K562 (cell line): ENCODE measurements around the gene UNC13C.

Experiments
- ARID3A ChIP-seq: IDR thresholded peaks from 2 replicates; pipeline ENCODE4 v1.6.1; 2012; ENCODE audit warnings: low read depth, low read length, improper control_type of control experiment, borderline replicate concordance
- CTCF ChIP-seq, 3 experiments: IDR thresholded peaks in 2 of 3; conservative IDR thresholded peaks in 1 of 3; 2 replicates each; pipeline ENCODE4 v1.5.1; 2011 to 2012; ENCODE audit warnings: low read length in 3 of 3, mild to moderate bottlenecking in 3 of 3, control low read depth in 2 of 3, improper control_type of control experiment in 1 of 3, inconsistent platforms in 1 of 3, low read depth in 1 of 3, mixed read lengths in 1 of 3, moderate library complexity in 1 of 3; ENCODE audit not compliant: insufficient read depth in 2 of 3
- CXXC5 ChIP-seq: fragments of 250-450 bp; sonication (Bioruptor Pico); IDR thresholded peaks from 2 replicates; pipeline ENCODE4 v1.8.0; 2022; ENCODE audit warnings: inconsistent platforms, mild to moderate bottlenecking, moderate library complexity
- FOXM1 ChIP-seq, 2 experiments: fragments of 450-650 bp in 1 of 2; sonication (generic) in 1 of 2; formaldehyde crosslinking in 1 of 2; IDR thresholded peaks; 2 replicates each; pipeline versions ENCODE4 v1.6.1 to v1.9.0; 2017 to 2022; ENCODE audit warnings: low read depth in 2 of 2, mild to moderate bottlenecking in 2 of 2, missing genetic modification reagents in 1 of 2, moderate library complexity in 1 of 2
- HSF4 ChIP-seq: fragments of 250-450 bp; sonication (Bioruptor Pico); IDR thresholded peaks from 2 replicates; pipeline ENCODE4 v2.1.2; 2022; ENCODE audit warnings: mild to moderate bottlenecking, moderate library complexity, borderline replicate concordance
- POLR2A ChIP-seq: fragments of 450-650 bp; conservative IDR thresholded peaks from 2 replicates; pipeline ENCODE4 v1.6.1; 2016
- POLR2AphosphoS5 ChIP-seq: IDR thresholded peaks from 2 replicates; pipeline ENCODE4 v1.6.1; 2011; ENCODE audit warnings: mild to moderate bottlenecking, low read depth, low read length, moderate library complexity; ENCODE audit not compliant: control insufficient read depth, insufficient read depth
- RBM14 ChIP-seq: fragments of 200-400 bp; formaldehyde crosslinking; IDR thresholded peaks from 2 replicates; pipeline ENCODE4 v1.6.1; 2018; ENCODE audit warnings: low read depth, mild to moderate bottlenecking, low read length, moderate library complexity, borderline replicate concordance; ENCODE audit not compliant: insufficient read depth
- SREBF2 ChIP-seq: sonication (generic); formaldehyde crosslinking; IDR thresholded peaks from 2 replicates; pipeline ENCODE4 v1.4.0; 2020; ENCODE audit warnings: mild to moderate bottlenecking, missing genetic modification reagents
- TFAM ChIP-seq: fragments of 250-450 bp; sonication (Bioruptor Pico); conservative IDR thresholded peaks from 2 replicates; pipeline ENCODE4 v1.5.0; 2021; ENCODE audit warnings: mild to moderate bottlenecking, moderate library complexity
- ZKSCAN1 ChIP-seq: fragments of 150-350 bp; IDR thresholded peaks from 2 replicates; pipeline ENCODE4 v1.6.1; 2016; ENCODE audit warnings: low read depth, low read length
- ZSCAN29 ChIP-seq: fragments of 450-650 bp; IDR thresholded peaks from 2 replicates; pipeline ENCODE4 v1.6.1; 2017

- TF ChIP-seq TFAM (CRISPR knock-in tag) (no peak), SREBF2 (no peak), FOXM1 (IDR thresholded peaks at IDR 0.05; ENCODE audit: low read depth) (no peak), FOXM1 (CRISPR knock-in tag; IDR thresholded peaks at IDR 0.05; ENCODE audit: low read depth) (no peak), ZSCAN29 (no peak), CXXC5 (CRISPR knock-in tag) (no peak), POLR2A (no peak), ARID3A (no peak), CTCF (IDR thresholded peaks at IDR 0.05 in 2 of 3, conservative IDR thresholded peaks at IDR 0.05 in 1 of 3; ENCODE audit: insufficient read depth in 2 of 3, low read depth in 1 of 3, low read length in 3 of 3) (no peak), POLR2AphosphoS5 (no peak), RBM14 (no peak), HSF4 (CRISPR knock-in tag) (no peak), ZKSCAN1 (no peak)
Observed at GRCh38 chr15:53976844-53977392, 1.3 kb upstream of the UNC13C start.
